Right ventricle myocardium superior (tissue), 1 donor: Measurements from ENCODE around the gene ANG. TPM values are rescaled to one million over a fixed set of nuclear protein-coding genes. Genes with fewer than 3 reads are reported as not detected.
A peak's percentile ranks its signal among the peaks of the same experiment; 100 is the strongest.
"Not testable (repeated sequence)": the region's sequence is repeated elsewhere in the genome, so short reads cannot be mapped to it uniquely, and the experiment has no call there.

ENCODE experiments used
- ATAC-seq: fragments of 200-7000 bp; cut with Tn5 transposase; one replicate; pipeline ENCODE4 v1.9.1; 2020; ENCODE audit warnings: mild to moderate bottlenecking; ENCODE audit not compliant: poor library complexity
- DNase-seq: peaks from one replicate; pipeline ENCODE4 v3.0.0-alpha.2; 2020
- intact Hi-C: fragments of 100-400 bp; cut with DNase I; formaldehyde crosslinking; loops from one replicate; pipeline ENCODE4 v1.11.2; 2022
- long read RNA-seq: library from polyadenylated mRNA; unstranded; transcript quantifications from one replicate; pipeline ENCODE4 v2.0.0, GENCODE V29; 2021
- total RNA-seq: library from RNA; stranded (reverse); fragmentation: NEBNext Ultra II Directional; extraction: Animal tissue kit (Norgen Biotek cat#: 25700); gene quantifications from one replicate; pipeline ENCODE4 v1.2.1, GENCODE V29; 2021
- donor health status: DM: no; HTN: yes; CAD: no; lungs with severe emphysema.

The ANG gene
- total RNA-seq = 5.3 TPM
- long read RNA-seq, partial matches to known transcripts = 0 of 2 reads
- long read RNA-seq, other reads (novel, unspliced or antisense) = 0 of 2 reads

GRCh38 chr14:20688167-20688839 is at the start of gene ANG:
TSS of gene ANG (plus strand) at chr14:20688764. CDS start at chr14:20693565, 4,801 bp downstream.
- DNase-seq = no peak
- ATAC-seq = no peak
- intact Hi-C loops = loop anchor here (5.0 to 10.0 kb wide), 2 partner anchors 356 to 361 kb away; partner anchors contain the start of gene RNASE7

DNA sequence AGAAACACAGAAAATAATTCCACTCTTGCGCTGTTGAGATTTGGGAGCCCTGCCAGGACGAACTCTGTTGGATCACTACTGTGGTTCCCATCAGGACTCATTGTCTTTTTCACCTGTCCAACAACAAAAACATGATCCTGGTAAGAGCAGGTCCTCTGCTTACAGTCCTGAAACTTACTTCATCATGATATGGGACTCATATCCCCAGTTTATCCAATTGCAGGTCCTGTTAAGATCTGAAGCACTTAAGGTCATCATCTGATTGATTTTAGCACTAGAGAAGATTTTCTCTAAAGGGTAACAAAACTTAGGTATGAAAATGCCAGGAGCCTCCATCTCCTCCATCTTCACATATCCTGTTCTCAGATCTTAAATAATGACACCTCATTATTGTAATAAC is 47.0 kb upstream of the ANG start, which contains the start of gene OR6S1:
TSS of gene OR6S1 (minus strand) at position 101 of the 400 bp plus-strand sequence. CDS start at position 101, 0 bp downstream.
- DNase-seq = no peak
- intact Hi-C loops = no loop called here
- no peak for ATAC-seq

- ATAC-seq (no peak), DNase-seq (no peak)
- intact Hi-C loops = no loop called here
Observed at GRCh38 chr14:20642182-20642581, 46.4 kb upstream of the ANG start.

DNA sequence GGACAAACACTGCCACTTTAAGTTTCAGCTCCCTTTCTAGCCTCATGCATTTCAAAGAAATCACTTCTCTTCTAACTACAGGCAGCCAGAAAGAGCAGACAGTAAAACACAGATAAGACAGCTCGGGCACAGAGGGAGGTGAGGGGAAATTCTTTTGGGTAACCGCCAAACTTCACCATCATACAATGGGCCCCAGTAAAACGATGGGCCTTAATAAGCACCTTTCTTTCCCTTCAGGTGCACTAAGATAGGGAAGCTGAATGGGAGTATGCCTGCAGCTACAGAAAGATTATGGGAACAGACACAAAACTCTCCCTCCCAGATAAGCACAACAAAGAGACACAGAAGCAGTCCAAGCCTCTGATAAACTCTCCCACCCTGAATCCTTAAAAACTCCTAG is 45.8 kb upstream of the ANG start:
- ATAC-seq, DNase-seq, intact Hi-C loops: not testable (repeated sequence)

- DNase-seq (no peak), ATAC-seq (no peak)
- intact Hi-C loops = no loop called here
Observed at GRCh38 chr14:20644520-20644919, 44.0 kb upstream of the ANG start.

DNA sequence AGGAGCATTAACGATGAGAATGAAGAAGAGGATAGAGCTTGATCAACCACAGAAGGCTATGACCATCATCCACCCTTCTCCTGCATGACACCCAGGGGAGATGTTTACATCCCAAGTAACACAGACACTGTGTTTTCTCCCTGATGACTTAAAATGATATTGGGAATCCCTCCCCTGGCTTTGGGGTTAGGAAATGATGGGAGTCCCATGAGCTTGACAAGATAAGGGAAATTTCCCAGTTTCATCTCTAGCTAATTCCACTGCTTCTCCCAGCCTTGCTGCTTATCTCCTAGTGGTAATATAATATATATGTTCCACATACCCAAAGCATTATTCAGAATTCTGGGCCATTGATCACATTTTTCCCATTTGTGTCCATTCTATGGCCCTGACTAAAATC is 43.1 kb upstream of the ANG start:
- no peak for DNase-seq
- intact Hi-C loops = no loop called here
- ATAC-seq = no peak

GRCh38 chr14:20652996-20653975 is 35.3 kb upstream of the ANG start:
- ATAC-seq = no peak
- no peak for DNase-seq

DNA sequence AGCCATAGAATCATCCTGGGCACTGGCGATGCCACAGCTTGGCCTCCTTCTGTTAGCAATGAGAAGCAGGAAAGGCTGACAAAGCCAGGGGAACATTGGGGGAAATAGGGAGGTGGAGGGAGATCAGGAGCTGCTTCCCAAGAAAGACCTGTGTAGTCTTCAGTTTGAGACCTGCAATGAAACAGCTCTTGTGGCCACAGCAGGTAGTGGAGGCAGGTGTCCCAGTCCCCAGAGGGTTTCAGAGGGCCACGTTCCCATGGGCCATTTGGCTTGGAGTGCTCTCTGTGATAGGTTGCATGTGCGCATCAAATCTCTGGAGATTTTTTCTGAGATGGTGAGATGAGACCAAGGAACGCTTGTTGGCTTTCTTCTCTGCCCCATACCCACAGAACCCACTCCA is 32.7 kb upstream of the ANG start:
- ATAC-seq (no peak), DNase-seq (no peak)
- intact Hi-C loops = no loop called here

More at GRCh38 chr14:20652996-20653975, 35.3 kb upstream of the ANG start:
- intact Hi-C loops = no loop called here

DNA sequence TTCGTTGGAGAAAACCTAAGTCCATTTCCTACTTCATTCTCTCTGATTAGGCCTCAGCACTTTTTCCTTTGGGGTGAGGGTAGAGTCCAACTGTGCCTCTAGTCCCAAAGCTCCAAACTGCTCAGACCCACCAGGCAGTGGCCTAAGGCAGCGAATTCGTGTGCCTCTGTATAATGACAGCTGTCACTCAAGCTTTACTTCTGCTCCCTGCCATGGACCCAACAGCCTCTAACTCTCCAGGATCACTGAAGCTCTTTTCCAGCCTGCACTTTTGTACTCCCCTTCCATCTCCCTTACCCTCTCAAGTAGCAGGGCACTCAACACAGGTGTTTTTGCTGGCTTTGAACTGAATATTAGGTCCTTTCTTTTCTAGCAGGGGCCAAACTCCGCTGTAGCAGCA is 32.3 kb upstream of the ANG start:
- intact Hi-C loops = no loop called here
- ATAC-seq (no peak), DNase-seq (no peak)

- intact Hi-C loops = no loop called here
- DNase-seq (no peak), ATAC-seq (no peak)
Observed at GRCh38 chr14:20657216-20658211, 31.1 kb upstream of the ANG start.

DNA sequence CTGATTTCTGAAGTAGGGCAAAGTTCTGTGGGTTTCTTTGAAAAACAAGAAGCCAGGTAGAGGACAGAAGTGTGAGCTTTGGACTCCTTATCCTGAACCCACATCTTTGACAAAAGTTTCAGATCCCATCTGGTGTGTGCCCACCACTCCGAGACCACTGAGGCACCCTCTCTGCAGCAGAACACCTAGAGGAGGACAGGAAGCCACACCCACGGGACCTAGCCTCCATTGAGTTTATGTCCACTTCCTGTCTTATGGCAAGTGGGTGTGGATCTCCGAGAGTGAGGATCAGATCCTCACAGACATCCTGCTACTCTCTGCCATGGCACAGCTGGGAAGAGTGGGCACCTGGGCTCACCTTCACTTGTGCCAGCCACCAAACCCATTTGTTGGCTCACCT is 30.3 kb upstream of the ANG start:
- ATAC-seq = no peak
- intact Hi-C loops = no loop called here
- no peak for DNase-seq

DNA sequence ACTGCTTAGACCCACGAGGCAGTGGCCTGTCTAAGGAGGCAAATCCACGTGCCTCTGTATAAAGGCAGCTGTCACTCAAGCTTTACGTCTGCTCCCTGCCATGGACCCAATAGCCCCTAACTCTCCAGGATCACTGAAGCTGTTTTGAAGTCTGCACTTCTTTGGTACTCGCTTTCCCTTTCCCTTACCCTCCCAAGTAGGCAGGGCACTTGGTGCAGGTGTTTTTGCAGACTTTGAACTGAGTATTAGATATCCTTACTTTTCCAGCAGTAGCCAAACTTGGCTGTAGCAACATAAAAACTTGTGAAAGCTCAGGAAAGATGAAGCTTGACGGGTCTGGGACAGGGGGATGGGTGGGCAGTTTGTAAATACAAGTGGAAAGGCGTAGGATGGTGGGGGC is 29.2 kb upstream of the ANG start:
- ATAC-seq = no peak
- DNase-seq = no peak
- intact Hi-C loops = no loop called here

- intact Hi-C loops = no loop called here
- DNase-seq = no peak
Observed at GRCh38 chr14:20659813-20660395, 28.7 kb upstream of the ANG start.

GRCh38 chr14:20661197-20661596 is 27.4 kb upstream of the ANG start:
- ATAC-seq (no peak), DNase-seq (no peak)
- intact Hi-C loops = no loop called here

More at GRCh38 chr14:20659813-20660395, 28.7 kb upstream of the ANG start:
- no peak for ATAC-seq

DNA sequence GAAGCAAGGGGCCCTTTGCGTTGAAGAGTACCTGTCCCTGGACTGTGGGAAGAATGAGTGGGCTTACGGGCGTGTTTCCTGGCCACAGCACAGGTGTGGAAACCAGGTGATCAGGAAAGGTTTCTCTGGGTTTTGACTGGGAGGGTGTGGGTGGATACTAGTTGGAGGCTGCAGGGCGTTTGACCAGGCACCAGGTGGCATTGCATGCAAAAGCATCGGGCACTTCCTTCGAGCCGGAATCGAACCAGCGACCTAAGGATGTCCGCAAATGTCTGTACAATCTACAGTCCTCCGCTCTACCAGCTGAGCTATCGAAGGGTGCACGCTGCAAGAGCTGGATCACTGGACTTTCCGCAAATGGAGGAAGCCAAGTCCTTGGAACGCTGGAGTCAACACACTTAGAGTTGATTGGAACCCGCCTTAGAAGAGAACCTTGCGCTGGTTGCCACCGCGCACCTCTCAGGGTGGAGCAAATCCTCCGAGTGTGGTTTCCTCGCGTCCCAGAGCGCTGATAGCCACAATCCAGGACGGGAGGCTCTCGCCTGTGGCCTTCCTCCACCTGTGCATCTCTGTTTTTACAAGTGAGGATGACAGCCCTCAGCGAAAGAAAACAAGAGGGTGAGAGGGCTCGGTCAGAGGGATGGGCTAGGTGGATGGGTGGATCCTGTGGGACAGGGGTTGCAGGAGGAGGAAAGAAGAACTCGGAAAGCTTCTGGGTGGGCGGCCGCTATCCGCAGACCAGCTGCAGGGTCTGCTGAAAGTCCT is 25.4 kb upstream of the ANG start:
- ATAC-seq (peak; percentile 53), DNase-seq (peak; percentile 62)
- intact Hi-C loops = no loop called here

- DNase-seq, ATAC-seq, intact Hi-C loops: not testable (repeated sequence)
Observed at GRCh38 chr14:20666400-20666961, 22.1 kb upstream of the ANG start.

GRCh38 chr14:20667957-20668356 is 20.6 kb upstream of the ANG start:
- DNase-seq = no peak
- intact Hi-C loops = no loop called here
- no peak for ATAC-seq
